Muscle of leg (tissue), 11 donors: Measurements from ENCODE around the gene SLC24A4. TPM values are rescaled to one million over a fixed set of nuclear protein-coding genes. Genes with fewer than 3 reads are reported as not detected.

Experiments
- DNase-seq: peaks from one replicate; pipeline ENCODE4 v3.0.0; 2013
- H3K27ac ChIP-seq: one replicate; pipeline ENCODE4 v1.5.1; 2013; ENCODE audit warnings: mild to moderate bottlenecking, low read length, control low read depth
- H3K27me3 ChIP-seq: one replicate; pipeline ENCODE4 v1.6.1; 2013; ENCODE audit warnings: low read length; ENCODE audit not compliant: control insufficient read depth, insufficient read depth
- H3K36me3 ChIP-seq: one replicate; pipeline ENCODE4 v1.6.1; 2013; ENCODE audit warnings: low read length; ENCODE audit not compliant: control insufficient read depth, insufficient read depth
- H3K4me1 ChIP-seq: one replicate; pipeline ENCODE4 v1.6.1; 2013; ENCODE audit warnings: low read length; ENCODE audit not compliant: control insufficient read depth, insufficient read depth
- H3K4me3 ChIP-seq: one replicate; pipeline ENCODE4 v1.5.1; 2013; ENCODE audit warnings: low read length, control low read depth
- H3K9me3 ChIP-seq: replicated peaks from 2 replicates; pipeline ENCODE4 v1.6.1; 2013; ENCODE audit warnings: low read depth, low read length; ENCODE audit not compliant: control insufficient read depth
- WGBS: methylation state at CpG from one replicate; pipeline ENCODE4 v1.1.5; 2013; ENCODE audit warnings: missing lambda C conversion rate; ENCODE audit not compliant: insufficient coverage; 5-methylcytosine and 5-hydroxymethylcytosine counted together
- polyA plus RNA-seq, 8 donors: library from polyadenylated mRNA; unstranded; fragments of 120-200 nt; gene quantifications; one replicate each; pipeline versions ENCODE4 v1.2.1 to v1.2.3, GENCODE V29; 2013; ENCODE audit warnings: inconsistent platforms in 1 of 8, low replicate concordance in 1 of 8; ENCODE audit not compliant: insufficient read length in 8 of 8, insufficient read depth in 1 of 8
- total RNA-seq: library from RNA; stranded (reverse); fragments of 120-200 nt; gene quantifications from one replicate; pipeline ENCODE4 v1.2.4, GENCODE V29; 2013

SLC24A4 gene
- total and polyA plus RNA-seq, 9 donors = 1.8 to 6.6 (median 2.9) TPM

DNA sequence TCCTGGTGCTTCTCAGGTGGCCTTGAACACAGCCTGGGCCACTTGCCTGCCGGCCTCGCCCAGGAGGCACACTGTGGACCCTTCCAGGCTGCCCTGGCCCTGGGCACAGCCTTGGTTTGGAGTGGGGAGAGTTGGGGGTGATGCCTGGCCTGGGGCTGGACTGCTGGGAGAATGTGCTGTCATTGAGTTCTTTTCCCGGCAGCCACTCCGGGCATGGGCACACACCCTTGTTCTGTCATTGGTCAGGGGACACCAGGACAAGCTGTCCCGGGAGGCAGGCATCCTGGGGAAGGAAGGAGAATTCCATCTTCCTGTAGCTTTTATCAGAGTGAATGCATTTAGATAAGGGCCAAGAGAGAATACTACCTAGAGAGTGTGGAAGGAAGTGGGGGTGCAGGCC is 128.8 kb downstream of the SLC24A4 start:
- no peaks in the 10 kb centered on the region for H3K36me3 ChIP-seq
- H3K27ac ChIP-seq = no peak overlapping the region
- no peak overlapping the region for H3K4me3 ChIP-seq
- H3K27me3 ChIP-seq = no peaks in the 10 kb centered on the region
- DNase-seq = no peak
- no peaks in the 10 kb centered on the region for H3K9me3 ChIP-seq
- peaks cover 28% of the 10 kb centered on the region for H3K4me1 ChIP-seq
- 66% methylated on average over 4 of the region's 5 CpGs for WGBS

DNA sequence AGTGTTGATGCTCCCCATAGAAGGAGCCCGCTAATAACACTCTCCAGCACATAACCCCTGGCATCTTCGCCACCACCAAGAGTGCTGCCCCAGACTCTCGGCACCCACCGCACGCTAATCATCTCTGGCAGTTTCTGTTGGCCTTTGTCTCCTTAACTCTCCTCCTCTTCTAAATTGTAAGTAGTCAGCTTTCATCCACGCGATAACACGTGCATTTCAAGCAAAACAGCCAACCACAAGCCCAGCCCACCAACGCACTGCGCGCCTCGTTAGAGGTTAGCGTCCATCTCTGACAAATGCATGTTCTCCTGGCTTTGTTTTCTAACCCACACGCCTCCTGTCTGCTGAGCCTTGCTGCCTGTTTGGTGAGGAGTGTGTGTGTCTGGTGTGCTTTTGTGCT is 129.5 kb downstream of the SLC24A4 start:
- Histone ChIP-seq H3K9me3 (no peaks in the 10 kb centered on the region), H3K27me3 (no peaks in the 10 kb centered on the region), H3K4me1 (peaks cover 30% of the 10 kb centered on the region), H3K36me3 (no peaks in the 10 kb centered on the region), H3K27ac (no peak overlapping the region), H3K4me3 (no peak overlapping the region)
- DNase-seq = no peak
- 92% methylated on average over 6 of the region's 14 CpGs for WGBS

DNA sequence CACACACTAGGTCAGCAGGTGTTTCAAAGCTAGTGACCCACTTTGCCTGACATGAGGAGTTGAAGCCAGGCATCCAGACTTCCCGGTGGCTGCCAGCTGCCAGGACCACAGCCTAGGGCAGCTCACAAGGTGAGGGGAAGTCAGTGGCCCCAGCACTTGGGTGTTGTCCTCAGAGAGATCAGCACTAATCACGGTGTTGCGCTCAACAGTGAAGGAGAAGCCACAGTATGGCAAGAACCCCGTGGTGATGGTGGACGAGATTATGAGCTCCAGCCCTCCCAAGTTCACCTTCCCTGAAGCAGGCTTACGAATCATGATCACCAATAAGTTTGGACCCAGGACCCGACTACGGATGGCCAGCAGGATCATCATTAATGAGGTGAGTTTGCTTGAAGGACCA is 130.7 kb downstream of the SLC24A4 start:
- H3K27me3 ChIP-seq = no peaks in the 10 kb centered on the region
- peaks cover 30% of the 10 kb centered on the region for H3K4me1 ChIP-seq
- no peak overlapping the region for H3K27ac ChIP-seq
- 81% methylated on average over 7 of the region's 8 CpGs for WGBS
- no peak overlapping the region for H3K4me3 ChIP-seq
- no peaks in the 10 kb centered on the region for H3K36me3 ChIP-seq
- H3K9me3 ChIP-seq = no peaks in the 10 kb centered on the region
- no peak for DNase-seq

DNA sequence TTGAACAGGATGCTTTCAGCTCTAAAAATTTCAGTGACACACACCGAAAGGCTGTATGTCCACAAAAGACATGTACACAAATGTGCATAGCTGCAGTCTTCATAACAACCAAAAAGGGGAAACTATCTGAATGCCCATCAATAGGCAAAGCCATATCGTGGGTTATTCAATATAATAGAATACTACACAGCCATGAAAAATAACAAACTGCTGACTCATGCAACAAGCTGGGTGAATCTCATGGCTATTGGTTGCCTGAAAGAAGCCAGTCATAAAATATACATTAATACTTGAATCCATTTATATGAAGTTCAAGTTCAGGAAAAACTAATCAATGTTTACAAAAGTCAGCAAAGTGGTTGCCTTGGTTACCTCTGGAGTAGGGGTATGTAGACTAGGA is 132.3 kb downstream of the SLC24A4 start:
- 100% methylated on average over 1 of the region's 2 CpGs for WGBS
- Histone ChIP-seq H3K4me3 (no peak overlapping the region), H3K9me3 (no peaks in the 10 kb centered on the region), H3K27ac (no peak overlapping the region), H3K27me3 (no peaks in the 10 kb centered on the region), H3K4me1 (peaks cover 35% of the 10 kb centered on the region), H3K36me3 (no peaks in the 10 kb centered on the region)
- no peak for DNase-seq

DNA sequence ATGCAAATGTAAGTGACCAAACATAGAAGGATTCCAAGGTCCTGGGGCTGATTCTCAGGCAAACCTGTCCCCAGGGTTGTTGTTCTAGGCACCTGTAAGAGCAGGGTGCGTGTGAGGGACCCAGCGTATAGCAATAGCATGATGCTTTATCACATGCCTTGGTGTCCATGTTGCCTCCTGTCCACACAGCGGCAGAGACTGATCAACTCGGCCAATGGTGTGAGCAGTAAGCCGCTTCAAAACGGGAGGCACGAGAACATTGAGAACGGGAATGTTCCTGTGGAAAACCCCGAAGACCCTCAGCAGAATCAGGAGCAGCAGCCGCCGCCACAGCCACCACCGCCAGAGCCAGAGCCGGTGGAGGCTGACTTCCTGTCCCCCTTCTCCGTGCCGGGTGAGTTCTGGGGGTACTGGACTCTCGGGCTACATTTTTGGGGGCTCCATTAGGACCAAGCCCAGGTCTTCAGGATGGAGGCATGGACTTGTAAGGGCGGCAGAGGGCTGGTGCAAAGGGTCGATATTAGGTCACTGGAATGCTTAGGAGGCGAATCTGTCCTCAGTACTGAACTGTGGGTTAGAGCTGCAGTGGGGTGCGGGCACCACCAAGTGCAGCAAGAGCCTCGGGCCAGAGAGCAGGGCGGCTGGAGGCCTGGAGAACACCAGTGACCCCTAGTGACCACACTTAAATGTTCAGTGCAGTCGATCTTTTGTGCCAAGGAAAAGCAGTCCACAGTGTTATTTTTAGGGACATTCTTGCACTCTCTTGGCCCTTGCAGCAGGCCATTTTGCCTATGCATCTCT is 133.4 kb downstream of the SLC24A4 start:
- Histone ChIP-seq H3K4me1 (peaks cover 36% of the 10 kb centered on the region), H3K27me3 (no peaks in the 10 kb centered on the region), H3K27ac (no peak overlapping the region), H3K9me3 (no peaks in the 10 kb centered on the region), H3K4me3 (no peak overlapping the region), H3K36me3 (no peaks in the 10 kb centered on the region)
- peak; percentile 87 for DNase-seq
- 62% methylated on average over 23 of the region's 23 CpGs for WGBS

GRCh38 chr14:92457016-92457565 is 134.1 kb downstream of the SLC24A4 start:
- H3K36me3 ChIP-seq = no peaks in the 10 kb centered on the region
- H3K4me3 ChIP-seq = no peak overlapping the region
- H3K9me3 ChIP-seq = no peaks in the 10 kb centered on the region
- DNase-seq = no peak
- no peaks in the 10 kb centered on the region for H3K27me3 ChIP-seq
- peaks cover 38% of the 10 kb centered on the region for H3K4me1 ChIP-seq
- no peak overlapping the region for H3K27ac ChIP-seq
- 82% methylated on average over 5 of the region's 5 CpGs for whole genome bisulfite sequencing

GRCh38 chr14:92458136-92459029 is 135.4 kb downstream of the SLC24A4 start:
- 79% methylated on average over 13 of the region's 17 CpGs for WGBS
- H3K4me1 ChIP-seq = peaks cover 38% of the 10 kb centered on the region
- H3K27ac ChIP-seq = peak overlapping the region; percentile 85

GRCh38 chr14:92459030-92459949 is 136.3 kb downstream of the SLC24A4 start:
- Histone ChIP-seq H3K27ac (peak overlapping the region; percentile 85), H3K9me3 (no peaks in the 10 kb centered on the region), H3K36me3 (no peaks in the 10 kb centered on the region), H3K27me3 (no peaks in the 10 kb centered on the region), H3K4me1 (peaks cover 38% of the 10 kb centered on the region), H3K4me3 (no peak overlapping the region)
- WGBS = 66% methylated on average over 8 of the region's 18 CpGs
- DNase-seq = peak; percentile 79

More at GRCh38 chr14:92458136-92459029, 135.4 kb downstream of the SLC24A4 start:
- H3K27me3 ChIP-seq = no peaks in the 10 kb centered on the region
- no peak for DNase-seq
- no peaks in the 10 kb centered on the region for H3K9me3 ChIP-seq
- H3K4me3 ChIP-seq = no peak overlapping the region
- no peaks in the 10 kb centered on the region for H3K36me3 ChIP-seq

DNA sequence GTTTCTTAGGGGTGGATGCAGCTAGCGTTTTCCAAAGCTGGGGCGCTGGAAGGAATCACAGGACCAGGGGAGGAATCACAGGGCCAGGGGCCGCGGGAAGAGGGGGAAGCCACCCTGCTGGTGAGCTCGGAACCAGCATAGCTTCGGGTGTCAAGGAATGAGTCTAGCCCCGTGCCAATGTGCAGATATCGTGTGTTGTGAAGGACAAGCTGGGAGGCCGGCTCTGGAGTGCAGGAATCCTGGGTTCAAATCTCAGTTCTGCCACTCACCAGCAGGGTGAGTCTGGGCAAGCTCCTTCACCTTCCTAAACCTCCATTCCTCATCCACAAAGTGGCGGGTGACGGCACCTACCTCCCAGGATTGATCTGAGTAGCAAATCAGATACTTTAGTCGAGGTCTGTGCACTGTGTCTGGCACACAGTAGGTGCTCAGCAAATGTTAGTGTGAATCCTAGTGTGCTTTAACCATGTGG is 137.0 kb downstream of the SLC24A4 start:
- Histone ChIP-seq H3K36me3 (no peaks in the 10 kb centered on the region), H3K27me3 (no peaks in the 10 kb centered on the region), H3K4me3 (no peak overlapping the region), H3K9me3 (no peaks in the 10 kb centered on the region), H3K4me1 (peaks cover 38% of the 10 kb centered on the region), H3K27ac (peak overlapping the region; percentile 85)
- WGBS = 36% methylated on average over 5 of the region's 12 CpGs
- no peak for DNase-seq
